Lung (tissue), 16 donors: ENCODE data around the gene DLGAP4. TPM values are rescaled to one million over a fixed set of nuclear protein-coding genes. Genes with fewer than 3 reads are reported as not detected.
A peak's percentile ranks its signal among the peaks of the same experiment; 100 is the strongest.

ENCODE experiments used
- ATAC-seq: fragments of 200-7000 bp; cut with Tn5 transposase; one replicate; pipeline ENCODE4 v1.9.1; 2020; ENCODE audit warnings: moderate number of reproducible peaks; ENCODE audit not compliant: insufficient read depth, low FRiP score
- DNase-seq, 3 donors: peaks; one replicate each; pipeline ENCODE4 v3.0.0-alpha.2; 2013 to 2017
- H3K27ac ChIP-seq, 2 donors: one replicate each; pipeline ENCODE4 v1.5.1; 2013; ENCODE audit warnings: mild to moderate bottlenecking in 2 of 2, moderate library complexity in 2 of 2, control low read depth in 1 of 2, inconsistent platforms in 1 of 2, low read depth in 1 of 2, low read length in 1 of 2
- H3K27me3 ChIP-seq, 3 donors: one replicate each; pipeline ENCODE4 v1.5.1; 2013; ENCODE audit warnings: low read length in 2 of 3; ENCODE audit not compliant: control insufficient read depth in 3 of 3, insufficient read depth in 3 of 3
- H3K36me3 ChIP-seq, 4 donors: one replicate each; pipeline ENCODE4 v1.5.1; 2013; ENCODE audit warnings: low read length in 4 of 4, mild to moderate bottlenecking in 1 of 4, moderate library complexity in 1 of 4; ENCODE audit not compliant: control insufficient read depth in 4 of 4, insufficient read depth in 4 of 4
- H3K4me1 ChIP-seq, 5 donors: one replicate each; pipeline ENCODE4 v1.5.1; 2013; ENCODE audit warnings: low read length in 5 of 5, mild to moderate bottlenecking in 2 of 5, moderate library complexity in 1 of 5; ENCODE audit not compliant: control insufficient read depth in 5 of 5, insufficient read depth in 5 of 5
- H3K4me3 ChIP-seq: one replicate; pipeline ENCODE4 v1.5.1; 2013; ENCODE audit warnings: mild to moderate bottlenecking, control low read depth, moderate library complexity
- H3K9ac ChIP-seq, 2 donors: one replicate each; pipeline ENCODE4 v1.5.1; 2013; ENCODE audit warnings: low read length in 2 of 2, control low read depth in 1 of 2; ENCODE audit not compliant: insufficient read depth in 1 of 2
- H3K9me3 ChIP-seq, 4 donors: one replicate each; pipeline ENCODE4 v1.5.1; 2013; ENCODE audit warnings: low read length in 3 of 4, mild to moderate bottlenecking in 1 of 4, moderate library complexity in 1 of 4; ENCODE audit not compliant: control insufficient read depth in 4 of 4, insufficient read depth in 3 of 4
- CTCF ChIP-seq: IDR thresholded peaks from 2 replicates; pipeline ENCODE4 v1.5.1; 2012; ENCODE audit warnings: mild to moderate bottlenecking; ENCODE audit errors: control extremely low read depth, extremely low read depth
- WGBS, 2 donors: extraction: QIAGEN DNeasy Blood & Tissue Kit; methylation state at CpG; one replicate each; pipeline ENCODE4 v1.1.7; 2013; 5-methylcytosine and 5-hydroxymethylcytosine counted together
- long read RNA-seq, 5 donors: transcript quantifications; one replicate each; lab custom pipeline, GENCODE V29; 2026
- polyA plus RNA-seq, 2 donors: library from polyadenylated mRNA; stranded (reverse); fragments of 200-250 nt; gene quantifications; one replicate each; pipeline ENCODE4 v1.2.1, GENCODE V29; 2013
- total RNA-seq, 2 donors: library from RNA; depleted of rRNA in 1 of 2; stranded (reverse); fragments of >200 nt in 1 of 2; gene quantifications; one replicate each; pipeline ENCODE4 v1.2.1, GENCODE V29; 2014 to 2021
- donor health status: control.
- donor health status: control.
- donor health status: Bipolar disorder and iron deficiency.
- donor health status: healthy.
- donor health status: DM: yes; HTN: yes; CAD: no.

DLGAP4 gene
- 10 to 100 TPM; 36.5 to 67.6 TPM for total RNA-seq
- 10 to 100 TPM; 34.6 to 35.1 TPM for polyA plus RNA-seq
- long read RNA-seq, donor 1, transcript DLGAP4-202 (7 exons, 2,392 nt), result major isoform, 6 of 34 reads
- long read RNA-seq, donor 1, partial matches to known transcripts, result 27 of 34 reads
- long read RNA-seq, donor 1, other reads (novel, unspliced or antisense), result 0 of 34 reads
- long read RNA-seq, donor 2, partial matches to known transcripts, result 0 of 2 reads
- long read RNA-seq, donor 2, other reads (novel, unspliced or antisense), result 0 of 2 reads
- long read RNA-seq, donor 3, partial matches to known transcripts, result 28 of 30 reads
- long read RNA-seq, donor 3, other reads (novel, unspliced or antisense), result 0 of 30 reads
- long read RNA-seq, donor 4, partial matches to known transcripts, result 14 of 16 reads
- long read RNA-seq, donor 4, other reads (novel, unspliced or antisense), result 0 of 16 reads
- long read RNA-seq, donor 5, partial matches to known transcripts, result 59 of 63 reads
- long read RNA-seq, donor 5, other reads (novel, unspliced or antisense), result 0 of 63 reads

- peak in 1 of 3 donors; percentile 16 for DNase-seq
- 1 to 2% methylated on average over 45 to 93 of the region's 96 CpGs for WGBS, 2 donors
- no peak within 1 kb of the TSS for H3K9ac ChIP-seq
- no peak within 1 kb of the TSS for H3K4me3 ChIP-seq
- H3K27ac ChIP-seq, result no peak within 1 kb of the TSS
- H3K36me3 ChIP-seq, result no peaks in the 10 kb centered on the region
- peaks cover 0 to 5% (median 0%) of the 10 kb centered on the region in 4 donors for H3K9me3 ChIP-seq
- no peak for ATAC-seq
- no peak for TF ChIP-seq CTCF
- peaks cover 0 to 4% (median 0%) of the 10 kb centered on the region in 5 donors for H3K4me1 ChIP-seq
- H3K27me3 ChIP-seq, result peaks cover 8 to 70% (median 59%) of the 10 kb centered on the region in 3 donors
These were observed at the start of gene DLGAP4 for GRCh38 chr20:36305602-36306551. TSS of gene DLGAP4 (plus strand) at chr20:36306339. CDS start at chr20:36431718, 125,379 bp downstream.

GRCh38 chr20:36259177-36260061 is 46.7 kb upstream of the DLGAP4 start:
- Histone ChIP-seq H3K27me3 (no peaks in the 10 kb centered on the region), H3K9me3 (no peaks in the 10 kb centered on the region), H3K9ac (no peak overlapping the region), H3K27ac (no peak overlapping the region), H3K4me3 (no peak overlapping the region), H3K4me1 (no peaks in the 10 kb centered on the region), H3K36me3 (peaks cover 5 to 26% (median 10%) of the 10 kb centered on the region in 4 donors)
- no peak for TF ChIP-seq CTCF
- ATAC-seq, result no peak
- no peak for DNase-seq
- 66 to 68% methylated on average over 16 of the region's 16 CpGs for WGBS, 2 donors

- no peaks in the 10 kb centered on the region for H3K9me3 ChIP-seq
- TF ChIP-seq CTCF, result no peak
- no peaks in the 10 kb centered on the region for H3K27me3 ChIP-seq
- peaks cover 5 to 22% (median 10%) of the 10 kb centered on the region in 4 donors for H3K36me3 ChIP-seq
- no peak for DNase-seq
- no peaks in the 10 kb centered on the region for H3K4me1 ChIP-seq
- ATAC-seq, result no peak
- H3K27ac ChIP-seq, result no peak overlapping the region
- H3K9ac ChIP-seq, result no peak overlapping the region
- WGBS, 2 donors, result 69 to 72% methylated on average over 7 of the region's 7 CpGs
- no peak overlapping the region for H3K4me3 ChIP-seq
These were observed 45.8 kb upstream of the DLGAP4 start for GRCh38 chr20:36260316-36260715.
